MM.1S (cell line): ENCODE measurements around the gene REN.

Experiments
- DNase-seq: peaks from one replicate; pipeline ENCODE4 v3.0.0-alpha.2; 2015
- H2AFZ ChIP-seq: fragments of 300-600 bp; sonication (generic); 2 replicates; pipeline ENCODE4 v1.6.0; 2016; ENCODE audit warnings: antibody characterized with exemption, low read length
- H3F3A ChIP-seq: fragments of 300-600 bp; sonication (generic); 2 replicates; pipeline ENCODE4 v1.6.1; 2016; ENCODE audit warnings: mild to moderate bottlenecking, antibody characterized with exemption, low read length, moderate library complexity, mixed read lengths; ENCODE audit not compliant: insufficient read depth
- H3K27ac ChIP-seq: fragments of 300-600 bp; sonication (generic); 2 replicates; pipeline ENCODE4 v1.5.1; 2016; ENCODE audit warnings: mild to moderate bottlenecking, low read length
- H3K27me3 ChIP-seq: fragments of 300-600 bp; sonication (generic); replicated peaks from 2 replicates; pipeline ENCODE4 v1.6.0; 2016; ENCODE audit warnings: low read length; ENCODE audit not compliant: insufficient read depth
- H3K36me3 ChIP-seq: fragments of 300-600 bp; sonication (generic); replicated peaks from 2 replicates; pipeline ENCODE4 v1.6.1; 2016; ENCODE audit warnings: mild to moderate bottlenecking, low read length, mixed read lengths; ENCODE audit not compliant: insufficient read depth
- H3K4me1 ChIP-seq: fragments of 300-600 bp; sonication (generic); 2 replicates; pipeline ENCODE4 v1.6.1; 2016; ENCODE audit warnings: low read length, mixed read lengths
- H3K4me2 ChIP-seq: fragments of 300-600 bp; sonication (generic); 2 replicates; pipeline ENCODE4 v1.6.0; 2016; ENCODE audit warnings: low read depth, low read length
- H3K4me3 ChIP-seq: fragments of 300-600 bp; sonication (generic); 2 replicates; pipeline ENCODE4 v1.5.1; 2016; ENCODE audit warnings: low read length, mixed read lengths
- H3K79me2 ChIP-seq: fragments of 300-600 bp; sonication (generic); 2 replicates; pipeline ENCODE4 v1.6.1; 2016; ENCODE audit warnings: mixed run types, low read length, mixed read lengths
- H3K9ac ChIP-seq: fragments of 300-600 bp; sonication (generic); 2 replicates; pipeline ENCODE4 v1.6.1; 2016; ENCODE audit warnings: low read length, mixed read lengths
- H3K9me2 ChIP-seq: fragments of 300-600 bp; sonication (generic); replicated peaks from 2 replicates; pipeline ENCODE4 v1.6.1; 2016; ENCODE audit warnings: mild to moderate bottlenecking, low read length, mixed read lengths; ENCODE audit not compliant: insufficient read depth
- H3K9me3 ChIP-seq: fragments of 300-600 bp; sonication (generic); replicated peaks from 2 replicates; pipeline ENCODE4 v1.6.1; 2016; ENCODE audit warnings: mild to moderate bottlenecking, low read length, mixed read lengths; ENCODE audit not compliant: insufficient read depth
- H4K20me1 ChIP-seq: fragments of 300-600 bp; sonication (generic); 2 replicates; pipeline ENCODE4 v1.6.1; 2016; ENCODE audit warnings: mild to moderate bottlenecking, low read length, moderate library complexity, mixed read lengths; ENCODE audit not compliant: insufficient read depth
- EZH2 ChIP-seq: fragments of 300-600 bp; sonication (generic); optimal IDR thresholded peaks from 2 replicates; pipeline ENCODE3; 2017; ENCODE audit warnings: low read depth, mild to moderate bottlenecking, antibody characterized with exemption, low read length, mixed read lengths
- EZH2phosphoT487 ChIP-seq: fragments of 300-600 bp; sonication (generic); IDR thresholded peaks from 2 replicates; pipeline ENCODE4 v1.6.1; 2018; ENCODE audit warnings: antibody characterized with exemption, low read length
- TF ChIP-seq, protein P1 (sequence below): fragments of 300-600 bp; sonication (generic); IDR thresholded peaks from 2 replicates; pipeline ENCODE4 v1.5.1; 2016; ENCODE audit warnings: antibody characterized with exemption, low read length, mixed read lengths

Gene REN

DNA sequence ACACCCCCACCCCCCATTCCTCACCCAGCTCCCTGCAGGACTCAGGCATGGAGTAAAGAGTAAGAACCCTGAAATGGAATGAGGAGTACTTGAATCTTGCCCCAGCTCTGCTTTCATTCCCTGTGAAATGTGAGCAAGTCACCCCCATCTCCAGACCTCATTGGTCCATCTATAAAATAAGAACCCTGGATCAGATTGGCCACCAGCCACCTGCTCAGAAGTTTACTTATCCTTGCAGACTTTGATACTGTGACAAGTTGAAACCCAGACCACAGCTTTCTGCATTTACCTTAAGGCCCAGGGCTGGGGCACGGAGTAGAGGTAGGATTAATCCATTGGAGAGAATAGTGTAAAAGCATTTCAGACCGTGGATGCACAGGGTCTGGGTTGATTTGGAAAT is 27.9 kb upstream of the REN start:
- no peak overlapping the region for H3K9ac ChIP-seq
- H3K4me1 ChIP-seq, result no peaks in the 10 kb centered on the region
- no peak overlapping the region for H3K4me2 ChIP-seq
- H3K27me3 ChIP-seq, result peaks cover 64% of the 10 kb centered on the region
- H3F3A ChIP-seq, result no peaks in the 10 kb centered on the region
- no peak for TF ChIP-seq EZH2
- TF ChIP-seq, protein P1, sequence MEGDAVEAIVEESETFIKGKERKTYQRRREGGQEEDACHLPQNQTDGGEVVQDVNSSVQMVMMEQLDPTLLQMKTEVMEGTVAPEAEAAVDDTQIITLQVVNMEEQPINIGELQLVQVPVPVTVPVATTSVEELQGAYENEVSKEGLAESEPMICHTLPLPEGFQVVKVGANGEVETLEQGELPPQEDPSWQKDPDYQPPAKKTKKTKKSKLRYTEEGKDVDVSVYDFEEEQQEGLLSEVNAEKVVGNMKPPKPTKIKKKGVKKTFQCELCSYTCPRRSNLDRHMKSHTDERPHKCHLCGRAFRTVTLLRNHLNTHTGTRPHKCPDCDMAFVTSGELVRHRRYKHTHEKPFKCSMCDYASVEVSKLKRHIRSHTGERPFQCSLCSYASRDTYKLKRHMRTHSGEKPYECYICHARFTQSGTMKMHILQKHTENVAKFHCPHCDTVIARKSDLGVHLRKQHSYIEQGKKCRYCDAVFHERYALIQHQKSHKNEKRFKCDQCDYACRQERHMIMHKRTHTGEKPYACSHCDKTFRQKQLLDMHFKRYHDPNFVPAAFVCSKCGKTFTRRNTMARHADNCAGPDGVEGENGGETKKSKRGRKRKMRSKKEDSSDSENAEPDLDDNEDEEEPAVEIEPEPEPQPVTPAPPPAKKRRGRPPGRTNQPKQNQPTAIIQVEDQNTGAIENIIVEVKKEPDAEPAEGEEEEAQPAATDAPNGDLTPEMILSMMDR, result no peak
- TF ChIP-seq EZH2phosphoT487, result no peak
- no peak overlapping the region for H3K27ac ChIP-seq
- H3K9me3 ChIP-seq, result no peaks in the 10 kb centered on the region
- DNase-seq, result no peak
- no peaks in the 10 kb centered on the region for H3K9me2 ChIP-seq
- no peaks in the 10 kb centered on the region for H3K36me3 ChIP-seq
- no peaks in the 10 kb centered on the region for H4K20me1 ChIP-seq
- H3K79me2 ChIP-seq, result no peaks in the 10 kb centered on the region
- H2AFZ ChIP-seq, result no peak overlapping the region
- no peak overlapping the region for H3K4me3 ChIP-seq

DNA sequence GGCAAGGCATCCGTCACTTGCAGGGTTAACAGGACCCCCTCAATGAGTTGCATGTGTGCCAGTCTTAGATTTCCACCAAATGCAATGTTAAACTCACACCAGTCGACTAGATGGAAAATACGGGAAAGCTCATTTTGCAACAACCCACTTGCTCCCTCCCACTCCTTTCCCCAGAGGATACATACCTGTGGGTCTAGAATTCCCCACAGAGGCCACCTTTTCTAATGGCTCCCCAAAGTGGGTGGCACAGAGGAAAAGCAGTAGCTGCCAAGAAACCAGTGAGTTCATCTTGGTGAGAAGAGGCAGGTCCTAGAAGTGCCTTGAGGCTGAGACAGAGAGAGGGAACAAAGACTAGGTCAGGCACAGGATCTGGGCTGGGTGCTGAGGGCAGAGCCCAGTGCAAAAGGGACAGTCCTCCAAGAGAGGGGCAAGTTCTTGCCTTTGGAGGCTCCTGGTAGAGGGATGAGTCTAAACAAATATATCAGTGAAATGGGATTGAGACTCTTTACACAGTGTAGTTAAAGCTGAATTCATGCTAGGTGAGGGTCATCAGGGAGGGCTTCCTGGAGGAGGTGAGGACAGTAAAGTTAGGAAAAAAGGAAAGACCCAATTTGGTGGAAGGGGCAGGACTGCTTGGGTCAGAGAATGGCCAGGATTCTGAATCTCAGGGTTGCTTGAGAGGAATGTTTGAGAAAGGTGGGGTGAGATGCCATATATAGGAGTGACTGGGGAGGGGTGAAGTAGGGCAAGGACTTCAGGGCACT is 26.6 kb upstream of the REN start:
- H3K4me3 ChIP-seq, result no peak overlapping the region

DNA sequence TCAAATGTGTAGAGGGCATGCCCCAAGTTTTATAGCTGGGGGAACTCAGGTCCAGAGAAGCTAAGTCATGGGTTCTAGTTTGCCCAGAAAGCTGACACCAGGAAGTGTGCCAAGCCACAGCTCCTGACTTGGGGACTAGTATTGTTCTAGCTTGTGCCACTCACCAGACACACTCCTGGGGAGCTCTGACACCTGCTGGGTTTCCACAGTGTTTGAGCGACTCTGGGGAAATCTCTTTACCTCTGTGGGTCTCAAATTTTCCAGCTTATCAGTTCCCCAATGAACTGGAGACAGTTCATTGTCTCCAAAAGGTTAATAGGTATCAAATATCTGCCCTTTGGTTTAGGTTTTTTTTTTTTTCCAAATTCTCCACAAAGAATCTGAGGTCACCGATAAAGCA is 25.9 kb upstream of the REN start:
- Histone ChIP-seq H3K27ac (no peak overlapping the region), H3K9ac (no peak overlapping the region), H3K36me3 (no peaks in the 10 kb centered on the region), H2AFZ (no peak overlapping the region), H3F3A (no peaks in the 10 kb centered on the region), H3K27me3 (peaks cover 65% of the 10 kb centered on the region), H3K9me2 (no peaks in the 10 kb centered on the region), H4K20me1 (no peaks in the 10 kb centered on the region), H3K9me3 (no peaks in the 10 kb centered on the region), H3K4me1 (no peaks in the 10 kb centered on the region), H3K79me2 (no peaks in the 10 kb centered on the region), H3K4me3 (no peak overlapping the region), H3K4me2 (no peak overlapping the region)
- TF ChIP-seq EZH2phosphoT487, result no peak
- TF ChIP-seq, protein P1, result no peak
- TF ChIP-seq EZH2, result no peak
- DNase-seq, result no peak

More for the DNA sequence above, 26.6 kb upstream of the REN start:
- DNase-seq, result no peak
- H2AFZ ChIP-seq, result no peak overlapping the region
- H3K9me2 ChIP-seq, result no peaks in the 10 kb centered on the region
- no peaks in the 10 kb centered on the region for H3K79me2 ChIP-seq
- H3F3A ChIP-seq, result no peaks in the 10 kb centered on the region
- H3K9ac ChIP-seq, result no peak overlapping the region
- H3K36me3 ChIP-seq, result no peaks in the 10 kb centered on the region
- no peaks in the 10 kb centered on the region for H4K20me1 ChIP-seq
- peaks cover 67% of the 10 kb centered on the region for H3K27me3 ChIP-seq
- no peak overlapping the region for H3K4me2 ChIP-seq
- TF ChIP-seq, protein P1, result no peak
- TF ChIP-seq EZH2, result no peak
- no peak for TF ChIP-seq EZH2phosphoT487
- H3K4me1 ChIP-seq, result no peaks in the 10 kb centered on the region
- H3K27ac ChIP-seq, result no peak overlapping the region
- H3K9me3 ChIP-seq, result no peaks in the 10 kb centered on the region
